GM10248 (cell line): ENCODE data around the gene CLIC4.
"Not testable (repeated sequence)": the region's sequence is repeated elsewhere in the genome, so short reads cannot be mapped to it uniquely, and the experiment has no call there.

Source experiments
- CTCF ChIA-PET: fragments of 300-600 bp; sonication (Branson Sonifier 250); formaldehyde crosslinking; extraction: SDS; loops from one replicate; lab custom pipeline; 2021; ENCODE audit warnings: antibody characterized with exemption; lab: Yijun Ruan, JAX
- POLR2A ChIA-PET: fragments of 350-650 bp; sonication (Branson Sonifier 250); formaldehyde crosslinking; extraction: SDS; loops from one replicate; lab custom pipeline; 2020; ENCODE audit warnings: antibody characterized with exemption; lab: Yijun Ruan, JAX
- DNase-seq: peaks from one replicate; pipeline ENCODE4 v3.0.0; 2012; ENCODE audit errors: extremely low spot score
- CTCF ChIP-seq: IDR thresholded peaks from 2 replicates; pipeline ENCODE4 v1.5.1; 2012; ENCODE audit warnings: mild to moderate bottlenecking, low read depth; ENCODE audit errors: extremely low read depth, missing control alignments, control extremely low read depth

CLIC4 gene

GRCh38 chr1:24783713-24784112, 38.5 kb downstream of the CLIC4 start:
- no peak for DNase-seq
- ChIA-PET POLR2A (no interaction called here), CTCF (interaction anchor here (1.1 to 1.4 kb wide), 3 partner anchors 10 to 25 kb away, joined by 3 to 7 read pairs (median 3); no protein-coding TSS in a partner anchor)
- TF ChIP-seq CTCF: no peak

GRCh38 chr1:24786191-24786590, 40.9 kb downstream of the CLIC4 start:
- no peak for DNase-seq
- ChIA-PET CTCF (no interaction called here), POLR2A (no interaction called here)
- no peak for TF ChIP-seq CTCF

GRCh38 chr1:24790490-24790889, 45.2 kb downstream of the CLIC4 start:
- CTCF ChIA-PET: no interaction called here
- POLR2A ChIA-PET: no interaction called here
- no peak for TF ChIP-seq CTCF
- no peak for DNase-seq

- TF ChIP-seq CTCF: no peak
Measured at GRCh38 chr1:24793447-24794129, 48.3 kb downstream of the CLIC4 start.

GRCh38 chr1:24794130-24794502, 48.9 kb downstream of the CLIC4 start:
- not testable (repeated sequence) for DNase-seq
- ChIA-PET CTCF (interaction anchor here (1.2 kb wide), 1 partner anchor 26 kb away, joined by 4 read pairs; no protein-coding TSS in a partner anchor), POLR2A (interaction anchor here (0.6 kb wide), 1 partner anchor 45 kb away, joined by 3 read pairs; no protein-coding TSS in a partner anchor)

More at GRCh38 chr1:24793447-24794129, 48.3 kb downstream of the CLIC4 start:
- ChIA-PET CTCF (interaction anchor here (1.2 kb wide), 1 partner anchor 25 kb away, joined by 4 read pairs; no protein-coding TSS in a partner anchor), POLR2A (interaction anchor here (0.6 kb wide), 1 partner anchor 45 kb away, joined by 3 read pairs; no protein-coding TSS in a partner anchor)
- DNase-seq: no peak

GRCh38 chr1:24795236-24795635, 50.0 kb downstream of the CLIC4 start:
- ChIA-PET CTCF (no interaction called here), POLR2A (no interaction called here)

More at GRCh38 chr1:24795236-24795635, 50.0 kb downstream of the CLIC4 start:
- no peak for DNase-seq
- TF ChIP-seq CTCF: no peak
